NCI-H1417 (cell line): ENCODE results near the gene PCDHGC4.

Experiments
- DNase-seq, 3 experiments: peaks; one replicate each; lab custom pipeline; 2025; lab: John Stamatoyannopoulos, UW

PCDHGC4 gene

DNA sequence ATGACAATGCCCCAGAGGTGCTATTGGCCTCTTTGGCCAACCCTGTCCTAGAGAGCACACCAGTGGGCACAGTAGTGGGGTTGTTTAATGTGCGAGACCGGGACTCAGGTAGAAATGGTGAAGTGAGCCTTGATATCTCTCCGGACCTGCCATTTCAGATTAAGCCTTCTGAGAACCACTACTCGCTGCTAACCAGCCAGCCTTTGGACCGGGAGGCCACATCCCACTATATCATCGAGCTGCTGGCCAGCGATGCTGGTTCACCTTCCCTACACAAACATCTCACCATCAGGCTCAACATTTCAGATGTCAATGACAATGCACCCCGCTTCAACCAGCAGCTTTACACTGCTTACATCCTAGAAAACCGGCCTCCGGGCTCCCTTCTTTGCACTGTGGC lies 5.4 kb downstream of the PCDHGC4 start:
- no peak for DNase-seq

DNA sequence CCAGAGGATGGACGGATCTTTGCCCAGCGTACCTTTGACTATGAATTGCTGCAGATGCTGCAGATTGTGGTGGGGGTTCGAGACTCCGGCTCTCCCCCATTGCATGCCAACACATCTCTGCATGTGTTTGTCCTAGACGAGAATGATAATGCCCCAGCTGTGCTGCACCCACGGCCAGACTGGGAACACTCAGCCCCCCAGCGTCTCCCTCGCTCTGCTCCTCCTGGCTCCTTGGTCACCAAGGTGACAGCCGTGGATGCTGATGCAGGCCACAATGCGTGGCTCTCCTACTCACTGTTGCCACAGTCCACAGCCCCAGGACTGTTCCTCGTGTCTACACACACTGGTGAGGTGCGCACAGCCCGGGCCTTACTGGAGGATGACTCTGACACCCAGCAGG lies 5.9 kb downstream of the PCDHGC4 start:
- no peak for DNase-seq

DNA sequence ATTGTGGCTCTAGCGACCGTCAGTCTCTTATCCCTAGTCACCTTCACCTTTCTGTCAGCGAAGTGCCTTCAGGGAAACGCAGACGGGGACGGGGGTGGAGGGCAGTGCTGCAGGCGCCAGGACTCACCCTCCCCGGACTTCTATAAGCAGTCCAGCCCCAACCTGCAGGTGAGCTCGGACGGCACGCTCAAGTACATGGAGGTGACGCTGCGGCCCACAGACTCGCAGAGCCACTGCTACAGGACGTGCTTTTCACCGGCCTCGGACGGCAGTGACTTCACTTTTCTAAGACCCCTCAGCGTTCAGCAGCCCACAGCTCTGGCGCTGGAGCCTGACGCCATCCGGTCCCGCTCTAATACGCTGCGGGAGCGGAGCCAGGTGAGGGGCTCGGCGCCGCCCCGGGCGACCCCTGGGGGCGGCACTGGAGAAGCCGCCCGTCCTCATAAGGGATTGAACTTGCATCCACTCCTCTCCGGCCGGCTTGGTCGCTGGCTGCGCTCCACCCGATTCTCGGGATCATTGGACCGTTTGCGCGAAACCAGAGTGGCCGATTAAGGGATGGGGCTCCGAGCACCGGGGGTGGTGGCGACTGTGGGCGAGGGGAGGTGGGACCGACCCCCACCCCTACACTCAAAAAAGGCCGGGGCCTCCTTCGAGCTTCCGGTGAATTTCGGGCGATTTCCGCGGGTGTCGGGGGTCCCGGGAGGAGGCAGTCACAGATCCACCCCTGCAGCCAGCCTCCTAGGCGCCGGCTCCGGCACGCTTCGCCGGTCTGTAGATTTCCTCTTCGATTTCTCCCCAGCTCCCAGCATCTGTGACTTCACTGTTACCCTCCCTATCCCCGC lies 6.7 kb downstream of the PCDHGC4 start:
- DNase-seq: no peak

DNA sequence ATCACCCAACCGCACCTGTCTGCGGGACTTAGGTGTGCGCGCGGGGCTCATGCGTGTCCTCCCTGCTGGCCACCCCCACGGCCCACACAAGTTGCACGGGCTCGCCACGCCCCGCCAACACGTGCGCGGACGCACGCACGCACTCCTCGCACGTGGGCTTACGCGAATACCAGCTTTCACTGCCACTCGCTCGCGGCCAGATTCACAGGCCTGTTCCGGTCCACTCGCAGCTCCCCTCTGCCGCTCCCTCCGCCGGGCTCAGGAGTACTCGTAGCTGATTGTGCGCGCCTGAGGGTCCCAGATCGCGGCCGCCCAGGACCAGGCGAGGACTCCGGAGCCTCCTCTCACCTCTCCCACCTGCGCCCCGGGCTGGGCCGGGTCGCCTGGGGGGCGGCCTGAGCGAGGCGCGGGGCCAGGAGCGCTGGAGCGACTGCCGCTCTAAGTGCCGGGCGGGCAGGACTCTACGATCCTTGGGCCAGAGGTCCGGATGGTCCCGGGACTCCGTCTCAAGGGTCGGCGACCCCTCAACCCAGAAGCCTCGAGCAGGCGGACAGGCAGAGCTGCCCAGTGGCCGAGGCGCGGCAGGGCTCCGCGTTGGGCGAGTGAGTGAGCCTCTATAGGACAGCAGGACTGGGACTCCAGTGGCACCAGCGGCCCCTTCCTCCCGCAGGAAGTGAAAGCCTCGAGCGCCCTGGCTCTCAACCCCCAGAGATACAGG lies 7.5 kb downstream of the PCDHGC4 start:
- no peak for DNase-seq

DNA sequence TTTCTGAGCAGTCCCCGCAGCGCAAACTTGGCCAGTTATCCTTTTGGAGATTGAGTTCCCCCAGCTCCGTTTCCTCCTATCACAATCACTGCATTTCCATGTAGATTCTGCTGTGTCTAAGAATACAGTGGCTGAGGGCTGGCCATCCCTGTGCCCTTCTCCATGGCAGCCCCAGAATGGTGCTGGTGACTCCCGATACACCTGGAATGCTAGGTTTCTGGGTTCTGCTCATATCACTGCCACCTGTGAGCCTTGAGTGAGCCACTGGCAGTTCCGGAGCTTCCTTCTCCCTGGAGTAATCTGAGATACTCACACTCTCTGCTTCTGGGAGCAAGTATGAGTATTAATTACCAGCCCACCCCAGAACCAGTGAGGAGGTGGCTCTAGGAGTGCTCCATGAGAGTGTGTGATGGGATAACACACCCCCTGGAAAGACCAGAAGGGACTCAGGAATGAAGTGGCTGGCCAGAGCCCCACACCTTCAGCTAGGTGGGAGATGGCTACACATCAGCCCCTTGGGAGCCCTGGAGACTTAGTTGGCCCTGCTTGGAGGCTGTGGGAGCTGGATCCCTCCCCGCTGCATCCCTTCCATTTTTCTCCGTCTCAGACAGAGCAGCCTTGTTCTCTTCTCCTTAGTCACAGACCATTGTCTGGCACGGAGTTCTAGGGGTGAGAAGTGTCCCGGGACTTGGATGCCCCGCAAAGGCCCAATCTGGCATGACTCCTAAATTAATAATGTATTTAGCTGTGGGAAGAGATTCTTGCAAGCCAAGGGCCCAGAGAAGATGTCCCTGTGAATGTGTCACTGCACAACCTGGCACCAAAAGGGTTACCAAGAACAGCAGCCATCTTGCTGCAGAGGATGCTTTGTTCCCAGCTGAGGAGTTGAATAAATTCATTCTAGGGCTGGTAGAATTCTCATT lies 8.9 kb downstream of the PCDHGC4 start:
- no peak for DNase-seq

DNA sequence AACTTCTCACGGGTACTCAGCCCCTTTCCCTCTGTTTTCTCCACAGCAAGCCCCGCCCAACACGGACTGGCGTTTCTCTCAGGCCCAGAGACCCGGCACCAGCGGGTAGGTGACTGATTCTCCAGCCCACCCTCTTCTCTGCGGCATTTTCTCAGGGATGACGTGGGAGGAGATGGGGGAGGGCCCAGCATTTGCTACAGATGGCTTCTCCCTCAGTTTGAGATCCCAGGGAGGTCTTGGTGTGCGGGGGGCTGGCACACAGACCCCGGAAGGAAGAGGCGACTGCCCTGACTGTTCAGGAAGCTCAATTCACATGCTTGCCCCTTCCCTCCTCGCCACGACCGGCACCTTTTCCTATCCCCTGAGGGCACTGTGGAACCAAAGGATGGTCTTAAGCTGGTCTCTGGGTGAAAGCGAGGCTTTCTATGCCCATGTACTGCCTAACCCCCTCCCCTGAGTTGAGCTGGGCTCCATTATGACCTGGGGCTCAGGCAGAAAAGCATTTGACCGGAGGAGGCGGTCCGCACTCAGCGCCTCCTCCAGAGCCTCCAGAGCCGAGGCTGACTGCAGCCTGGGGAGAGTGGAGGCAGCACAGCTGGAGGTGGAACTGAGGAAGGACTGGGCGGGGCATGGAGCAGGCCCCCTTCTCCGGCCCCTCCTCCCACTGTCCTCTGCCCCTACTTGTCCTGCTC lies 10.1 kb downstream of the PCDHGC4 start:
- DNase-seq: no peak

DNA sequence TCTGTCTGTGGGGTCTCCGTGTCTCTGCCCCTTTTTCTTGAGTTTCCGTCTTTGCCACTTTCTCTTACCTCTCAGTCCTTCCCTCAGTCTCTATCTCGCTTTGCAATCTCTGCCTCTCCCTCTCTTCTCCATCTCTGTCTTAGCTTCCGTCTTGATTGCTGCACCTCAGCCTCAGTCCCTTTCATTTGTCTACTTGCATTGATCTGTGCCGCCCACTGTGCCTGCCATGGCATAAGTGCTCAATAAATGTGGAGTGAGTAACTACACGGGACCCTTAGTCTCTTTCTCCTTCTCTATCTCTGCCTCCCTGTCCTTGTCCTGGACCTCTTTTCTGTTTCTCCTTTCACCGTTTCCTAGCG lies 10.6 kb downstream of the PCDHGC4 start:
- no peak for DNase-seq

DNA sequence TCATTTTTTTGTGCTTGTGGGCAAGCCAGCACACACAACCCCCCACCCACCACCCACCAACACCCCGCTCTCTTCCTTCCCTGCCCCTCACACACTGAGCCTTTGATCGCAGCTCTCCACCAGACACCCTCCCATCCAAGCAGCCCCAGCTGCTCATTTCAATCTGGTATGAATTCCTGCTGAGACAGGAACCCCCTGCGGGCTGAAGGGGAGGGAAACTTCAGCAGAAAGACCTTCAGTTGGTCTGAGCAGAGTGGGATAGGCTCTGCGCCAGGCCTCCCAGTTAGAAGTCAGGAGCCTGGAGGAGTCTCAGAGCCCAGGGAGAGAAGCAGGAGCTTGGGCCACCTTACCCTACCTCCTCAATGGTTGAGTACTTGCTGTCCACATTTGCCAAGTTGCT lies 11.2 kb downstream of the PCDHGC4 start:
- peak in 1 of 3 experiments; percentile 31 for DNase-seq

DNA sequence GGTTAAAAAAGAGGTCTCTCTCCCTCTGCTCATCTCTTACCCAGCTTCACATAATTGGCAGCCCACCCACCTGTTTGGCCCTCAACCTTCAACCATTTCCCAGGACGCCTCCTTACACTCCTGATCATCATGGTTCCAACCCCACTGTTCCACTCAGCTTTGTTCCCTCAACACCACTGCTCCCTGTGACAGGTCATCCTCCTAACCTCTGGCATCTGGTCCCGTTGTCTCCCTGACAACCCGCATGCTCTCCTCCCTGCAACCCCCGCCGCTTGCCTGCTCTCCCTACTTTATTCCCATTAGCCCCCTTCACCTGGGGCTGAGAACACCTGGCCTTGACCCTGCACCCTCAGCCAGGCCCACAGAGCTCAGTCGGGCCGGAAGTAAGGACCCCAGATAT lies 16.9 kb downstream of the PCDHGC4 start:
- no peak for DNase-seq

DNA sequence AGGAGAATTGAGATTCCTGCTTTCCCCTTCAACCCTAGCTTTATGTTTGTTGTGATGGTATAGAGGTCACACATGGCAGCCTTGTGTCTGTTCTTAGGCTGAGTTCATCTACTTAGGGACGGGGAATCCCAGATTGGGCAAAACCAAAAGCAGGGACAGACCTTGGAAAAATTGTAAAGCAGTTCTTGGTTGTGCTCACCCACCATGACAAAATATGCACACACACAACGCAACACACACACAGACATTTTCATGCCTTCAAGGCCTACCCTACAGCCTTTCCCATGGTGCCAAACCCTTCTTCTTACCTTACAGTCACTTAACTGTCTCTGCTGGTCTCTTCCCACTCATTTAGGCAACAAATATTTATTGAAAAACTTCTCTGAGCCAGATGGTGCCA lies 18.9 kb downstream of the PCDHGC4 start:
- no peak for DNase-seq

DNA sequence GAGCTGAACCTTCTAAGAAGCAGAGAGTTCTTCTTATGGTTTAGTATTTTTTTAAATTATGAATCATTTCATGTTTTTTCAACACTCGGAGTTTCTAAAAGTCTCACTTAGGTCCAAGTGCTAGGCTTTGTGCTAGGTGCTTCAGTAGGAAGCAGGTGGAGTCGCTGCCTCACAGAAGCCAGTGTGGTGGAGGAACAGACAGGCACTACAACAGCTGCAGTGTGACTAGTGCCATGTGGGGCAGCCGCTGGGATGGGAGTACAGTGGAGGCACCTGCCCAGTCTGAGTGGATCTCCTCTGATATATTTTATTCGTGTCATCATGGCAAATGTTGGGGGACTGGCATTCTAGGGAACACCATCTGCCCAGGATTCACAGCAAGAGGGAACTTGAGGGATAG lies 19.4 kb downstream of the PCDHGC4 start:
- DNase-seq: no peak

DNA sequence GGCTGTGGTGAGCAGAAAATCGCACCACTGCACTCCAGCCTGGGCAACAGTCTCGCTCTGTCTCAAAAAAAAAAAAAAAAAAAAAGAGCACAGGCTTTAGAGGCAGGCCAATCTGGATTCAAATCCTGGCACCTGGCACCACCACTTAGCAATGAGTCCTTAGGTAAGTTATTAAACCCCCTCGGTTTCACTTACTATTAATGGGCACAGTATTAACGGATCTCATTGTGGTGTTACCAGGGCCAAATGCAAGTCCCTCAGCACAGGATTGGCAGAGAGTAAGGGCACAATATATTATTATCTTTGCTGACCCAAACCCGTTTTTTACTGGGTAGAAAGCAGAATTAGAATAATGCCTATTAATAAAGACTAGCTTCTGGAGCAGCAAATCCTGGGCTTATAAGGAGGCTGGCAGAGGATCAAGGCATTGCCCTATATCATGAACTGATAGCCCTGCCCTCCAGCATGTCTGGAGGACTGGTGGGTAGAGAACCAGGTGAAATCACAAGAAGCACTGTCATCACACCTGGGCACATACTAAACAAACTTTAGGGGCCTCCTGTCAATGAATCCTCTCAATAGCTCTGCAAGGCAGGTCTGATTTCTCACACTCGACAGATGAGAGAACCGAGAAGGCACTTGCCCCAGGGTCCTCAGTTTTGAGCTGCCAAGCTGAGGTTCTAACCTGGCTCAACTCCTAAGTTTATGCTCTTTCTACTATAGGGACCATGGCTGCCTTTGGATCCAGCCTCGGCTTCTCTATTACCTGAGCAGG lies 21.7 kb downstream of the PCDHGC4 start:
- no peak for DNase-seq

DNA sequence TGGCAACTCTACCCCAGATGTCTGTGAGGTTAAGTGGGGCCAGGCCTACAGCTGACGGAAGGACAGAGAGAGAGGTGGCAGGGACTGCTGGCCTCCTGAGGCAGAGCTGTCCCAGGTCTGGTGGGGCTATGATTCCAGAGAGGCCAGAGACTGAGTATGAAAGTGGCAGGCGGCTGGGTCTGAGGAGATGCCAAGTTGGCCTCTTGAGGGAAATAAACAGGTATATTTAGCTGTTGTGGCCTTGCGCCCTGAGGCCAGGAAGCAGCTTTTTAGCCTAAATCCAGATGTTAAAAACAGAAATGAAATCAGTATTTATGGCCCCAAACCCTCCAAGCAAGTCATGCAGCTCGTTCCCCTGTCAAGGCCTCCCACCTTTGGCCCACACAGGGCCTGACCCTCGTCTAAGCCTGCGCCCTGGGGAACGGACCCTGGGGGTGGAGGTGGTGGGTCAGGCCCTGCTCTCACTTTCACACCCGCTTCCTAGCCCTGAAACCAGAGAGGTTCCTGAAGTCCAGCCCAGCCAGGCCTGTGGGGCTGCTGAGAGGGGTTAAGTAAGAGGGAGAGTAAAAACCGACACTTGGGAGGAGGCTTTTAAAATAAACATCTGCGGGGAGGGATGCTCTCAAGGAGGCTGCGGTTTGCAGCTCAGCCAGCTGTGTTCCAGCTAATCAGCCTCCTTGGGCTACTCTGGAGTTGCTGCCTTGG lies 22.7 kb downstream of the PCDHGC4 start:
- no peak for DNase-seq

DNA sequence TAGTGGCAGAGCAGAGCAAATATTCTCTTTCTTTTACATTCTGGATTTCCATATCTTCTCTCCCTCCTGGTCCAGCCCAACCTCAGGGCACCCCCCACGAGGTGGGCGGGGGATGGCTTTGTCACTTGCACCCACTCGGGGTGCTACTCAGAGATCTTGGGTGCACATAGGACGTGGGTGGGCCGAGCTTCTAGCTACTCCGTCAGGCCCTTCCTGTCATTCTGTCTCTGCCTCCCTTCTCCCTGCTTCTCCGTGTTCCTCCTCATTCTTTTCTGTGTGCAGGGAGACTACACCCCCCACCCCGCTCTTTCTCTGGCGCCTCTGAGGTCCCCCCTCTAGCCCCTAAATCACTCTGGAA lies 23.6 kb downstream of the PCDHGC4 start:
- no peak for DNase-seq

DNA sequence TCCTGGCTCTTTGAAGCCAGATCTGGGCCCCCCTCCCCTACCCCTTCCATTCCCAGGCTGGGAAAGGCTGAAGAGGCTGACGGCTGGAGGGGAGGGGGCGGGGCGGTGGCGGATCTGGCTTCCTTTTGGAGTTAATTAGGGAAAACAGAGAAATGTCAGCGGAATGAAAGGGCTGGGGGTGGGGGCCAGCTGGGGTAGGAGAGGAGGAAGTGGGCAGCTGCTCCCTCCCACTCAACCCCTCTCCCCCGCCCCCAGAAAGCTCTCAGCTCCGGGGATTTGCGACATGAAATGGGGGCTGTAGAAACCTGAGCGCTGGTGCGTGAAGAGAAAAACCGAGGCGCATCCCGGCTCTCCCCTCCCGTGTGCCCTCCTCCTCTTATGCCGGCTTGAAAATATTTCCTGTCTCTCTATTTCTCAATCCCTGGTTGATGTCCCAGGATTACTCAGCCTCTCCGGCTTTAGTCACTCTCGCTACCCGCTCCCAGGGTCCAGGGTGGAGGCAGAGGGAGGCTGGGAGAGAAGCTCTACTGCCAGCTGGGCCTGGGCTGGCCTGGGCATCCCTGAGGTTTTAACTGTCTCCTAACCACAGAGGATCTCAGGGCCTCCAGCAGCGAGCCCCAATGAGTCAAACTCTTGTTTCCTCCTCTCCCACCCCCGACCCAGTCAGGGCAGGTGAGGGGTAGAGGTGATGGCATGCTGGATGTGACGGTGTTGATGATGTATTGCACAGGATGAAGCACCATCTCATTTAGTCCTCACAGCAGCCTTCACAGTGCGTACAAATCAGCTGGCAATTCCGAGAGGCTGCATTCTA lies 24.2 kb downstream of the PCDHGC4 start:
- peak; percentile 14 to 47 (median 35) for DNase-seq

DNA sequence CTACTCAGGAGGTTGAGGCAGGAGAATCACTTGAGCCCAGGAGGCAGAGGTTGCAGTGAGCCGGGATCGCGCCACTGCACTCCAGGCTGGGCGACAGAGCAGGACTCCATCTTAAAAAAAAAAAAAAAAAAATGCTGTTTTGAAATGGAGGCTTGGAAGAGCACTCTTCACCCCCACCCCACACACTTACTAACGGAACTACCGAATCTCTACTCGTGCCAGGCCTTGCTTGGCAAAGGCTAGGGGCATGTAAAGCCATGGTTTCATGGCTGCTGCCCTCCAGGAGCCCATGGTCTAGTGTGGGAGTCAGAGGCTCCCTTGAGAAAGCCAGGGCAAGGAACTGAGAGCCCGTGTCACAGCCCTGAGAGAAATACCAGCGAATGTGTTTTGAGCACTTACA lies 25.3 kb downstream of the PCDHGC4 start:
- DNase-seq: no peak

DNA sequence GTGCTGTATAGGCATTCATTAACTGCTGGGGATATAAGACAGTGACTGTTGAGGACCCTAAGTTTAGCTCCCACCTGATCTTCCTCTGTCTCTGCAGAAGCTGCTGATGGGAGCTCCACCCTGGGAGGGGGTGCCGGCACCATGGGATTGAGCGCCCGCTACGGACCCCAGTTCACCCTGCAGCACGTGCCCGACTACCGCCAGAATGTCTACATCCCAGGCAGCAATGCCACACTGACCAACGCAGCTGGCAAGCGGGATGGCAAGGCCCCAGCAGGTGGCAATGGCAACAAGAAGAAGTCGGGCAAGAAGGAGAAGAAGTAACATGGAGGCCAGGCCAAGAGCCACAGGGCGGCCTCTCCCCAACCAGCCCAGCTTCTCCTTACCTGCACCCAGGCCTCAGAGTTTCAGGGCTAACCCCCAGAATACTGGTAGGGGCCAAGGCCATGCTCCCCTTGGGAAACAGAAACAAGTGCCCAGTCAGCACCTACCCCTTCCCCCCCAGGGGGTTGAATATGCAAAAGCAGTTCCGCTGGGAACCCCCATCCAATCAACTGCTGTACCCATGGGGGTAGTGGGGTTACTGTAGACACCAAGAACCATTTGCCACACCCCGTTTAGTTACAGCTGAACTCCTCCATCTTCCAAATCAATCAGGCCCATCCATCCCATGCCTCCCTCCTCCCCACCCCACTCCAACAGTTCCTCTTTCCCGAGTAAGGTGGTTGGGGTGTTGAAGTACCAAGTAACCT lies 26.2 kb downstream of the PCDHGC4 start:
- DNase-seq: no peak

DNA sequence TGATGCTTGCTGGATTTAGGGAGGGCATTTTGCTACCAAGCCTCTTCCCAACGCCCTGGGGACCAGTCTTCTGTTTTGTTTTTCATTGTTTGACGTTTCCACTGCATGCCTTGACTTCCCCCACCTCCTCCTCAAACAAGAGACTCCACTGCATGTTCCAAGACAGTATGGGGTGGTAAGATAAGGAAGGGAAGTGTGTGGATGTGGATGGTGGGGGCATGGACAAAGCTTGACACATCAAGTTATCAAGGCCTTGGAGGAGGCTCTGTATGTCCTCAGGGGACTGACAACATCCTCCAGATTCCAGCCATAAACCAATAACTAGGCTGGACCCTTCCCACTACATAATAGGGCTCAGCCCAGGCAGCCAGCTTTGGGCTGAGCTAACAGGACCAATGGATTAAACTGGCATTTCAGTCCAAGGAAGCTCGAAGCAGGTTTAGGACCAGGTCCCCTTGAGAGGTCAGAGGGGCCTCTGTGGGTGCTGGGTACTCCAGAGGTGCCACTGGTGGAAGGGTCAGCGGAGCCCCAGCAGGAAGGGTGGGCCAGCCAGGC lies 27.0 kb downstream of the PCDHGC4 start:
- DNase-seq: no peak
